ENCODE data around the gene COX7A2.

Gene COX7A2

DNA sequence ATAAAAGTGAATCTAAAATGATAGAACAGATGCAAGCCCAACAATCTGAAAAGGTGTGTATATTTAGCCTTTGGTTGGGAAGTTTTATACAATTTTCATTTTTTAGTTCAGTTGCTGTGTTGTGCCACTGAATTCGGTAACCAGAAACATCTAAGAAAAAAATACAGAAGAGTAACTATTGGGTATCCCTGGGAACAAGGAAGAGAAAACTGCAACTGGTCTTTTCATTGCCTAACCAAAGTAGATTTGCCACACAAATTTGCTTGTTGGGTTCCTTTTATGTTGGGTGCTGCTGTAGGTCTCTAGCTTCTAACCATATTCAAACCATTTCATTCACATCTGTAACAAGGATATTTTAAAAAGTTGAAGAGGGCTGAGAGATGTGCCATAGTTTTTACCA, 43.8 kb upstream of the COX7A2 start:
- in situ Hi-C loops (cut with MboI; ENCODE audit: low sequenced_read_pairs, unreplicated experiment), result no loop called here
- no peak for DNase-seq (ENCODE audit: low spot score)
- TF ChIP-seq, protein P1, sequence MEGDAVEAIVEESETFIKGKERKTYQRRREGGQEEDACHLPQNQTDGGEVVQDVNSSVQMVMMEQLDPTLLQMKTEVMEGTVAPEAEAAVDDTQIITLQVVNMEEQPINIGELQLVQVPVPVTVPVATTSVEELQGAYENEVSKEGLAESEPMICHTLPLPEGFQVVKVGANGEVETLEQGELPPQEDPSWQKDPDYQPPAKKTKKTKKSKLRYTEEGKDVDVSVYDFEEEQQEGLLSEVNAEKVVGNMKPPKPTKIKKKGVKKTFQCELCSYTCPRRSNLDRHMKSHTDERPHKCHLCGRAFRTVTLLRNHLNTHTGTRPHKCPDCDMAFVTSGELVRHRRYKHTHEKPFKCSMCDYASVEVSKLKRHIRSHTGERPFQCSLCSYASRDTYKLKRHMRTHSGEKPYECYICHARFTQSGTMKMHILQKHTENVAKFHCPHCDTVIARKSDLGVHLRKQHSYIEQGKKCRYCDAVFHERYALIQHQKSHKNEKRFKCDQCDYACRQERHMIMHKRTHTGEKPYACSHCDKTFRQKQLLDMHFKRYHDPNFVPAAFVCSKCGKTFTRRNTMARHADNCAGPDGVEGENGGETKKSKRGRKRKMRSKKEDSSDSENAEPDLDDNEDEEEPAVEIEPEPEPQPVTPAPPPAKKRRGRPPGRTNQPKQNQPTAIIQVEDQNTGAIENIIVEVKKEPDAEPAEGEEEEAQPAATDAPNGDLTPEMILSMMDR (IDR thresholded peaks at IDR 0.05; ENCODE audit: borderline replicate concordance, control extremely low read depth, extremely low read depth, insufficient read depth, missing control alignments), result no peak

DNA sequence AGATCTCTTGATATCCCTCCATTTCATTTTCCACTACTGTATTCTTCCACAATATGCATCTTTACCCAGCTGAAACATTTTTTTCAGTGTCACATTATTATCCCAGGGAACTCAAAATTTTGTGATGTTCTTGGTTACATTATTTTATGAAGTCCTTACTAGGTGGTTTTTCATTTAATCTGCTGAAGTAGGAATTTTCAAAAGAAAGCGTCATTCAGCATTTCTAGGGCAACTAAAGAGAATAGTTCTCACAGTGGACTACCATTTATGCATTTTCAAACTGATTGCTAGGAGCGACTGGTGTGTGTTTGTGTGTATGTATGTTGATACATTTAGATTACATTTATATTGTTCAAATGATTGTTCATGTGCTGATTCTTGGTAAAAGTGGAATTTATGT, 43.4 kb upstream of the COX7A2 start:
- TF ChIP-seq, protein P1 (IDR thresholded peaks at IDR 0.05; ENCODE audit: borderline replicate concordance, control extremely low read depth, extremely low read depth, insufficient read depth, missing control alignments), result no peak
- in situ Hi-C loops (cut with MboI; ENCODE audit: low sequenced_read_pairs, unreplicated experiment), result no loop called here
- no peak for DNase-seq (ENCODE audit: low spot score)

DNA sequence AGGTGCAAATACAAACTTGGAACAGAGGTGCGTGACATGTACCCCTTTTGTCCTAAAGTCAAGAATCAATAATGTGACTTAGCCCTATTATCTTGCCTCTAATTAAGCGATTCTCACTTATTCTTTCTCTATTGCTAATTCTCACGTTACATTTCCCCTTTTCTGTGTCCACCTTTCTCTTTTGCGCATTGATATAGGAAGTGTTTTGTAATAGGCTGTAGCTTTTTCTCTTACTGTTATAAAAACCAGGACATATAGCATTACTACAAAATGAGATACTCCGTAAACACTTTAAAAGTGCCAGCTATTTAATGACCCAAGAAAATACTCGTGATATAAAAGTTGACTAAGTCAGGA, 41.7 kb upstream of the COX7A2 start:
- DNase-seq (ENCODE audit: low spot score), result peak; percentile 39
- in situ Hi-C loops (cut with MboI; ENCODE audit: low sequenced_read_pairs, unreplicated experiment), result no loop called here
- TF ChIP-seq, protein P1 (IDR thresholded peaks at IDR 0.05; ENCODE audit: borderline replicate concordance, control extremely low read depth, extremely low read depth, insufficient read depth, missing control alignments), result no peak

- TF ChIP-seq, protein P1 (IDR thresholded peaks at IDR 0.05; ENCODE audit: borderline replicate concordance, control extremely low read depth, extremely low read depth, insufficient read depth, missing control alignments), result no peak
- peak; percentile 93 for DNase-seq (ENCODE audit: low spot score)
- in situ Hi-C loops (cut with MboI; ENCODE audit: low sequenced_read_pairs, unreplicated experiment), result no loop called here
Observed at GRCh38 chr6:75284632-75285282, 41.2 kb upstream of the COX7A2 start, which contains the start of gene TMEM30A. TMEM30A (minus strand) TSS chr6:75284792; CDS start chr6:75284638, 154 bp downstream.

- DNase-seq (ENCODE audit: low spot score), result no peak
- TF ChIP-seq, protein P1 (IDR thresholded peaks at IDR 0.05; ENCODE audit: borderline replicate concordance, control extremely low read depth, extremely low read depth, insufficient read depth, missing control alignments), result no peak
- in situ Hi-C loops (cut with MboI; ENCODE audit: low sequenced_read_pairs, unreplicated experiment), result no loop called here
Observed at GRCh38 chr6:75283907-75284631, 40.5 kb upstream of the COX7A2 start.

GRCh38 chr6:75282706-75283105, 39.1 kb upstream of the COX7A2 start:
- TF ChIP-seq, protein P1 (IDR thresholded peaks at IDR 0.05; ENCODE audit: borderline replicate concordance, control extremely low read depth, extremely low read depth, insufficient read depth, missing control alignments), result no peak
- in situ Hi-C loops (cut with MboI; ENCODE audit: low sequenced_read_pairs, unreplicated experiment), result no loop called here
- no peak for DNase-seq (ENCODE audit: low spot score)
